Epithelial cell of esophagus (primary cell): ENCODE measurements around the gene NBEAL2.

Source experiments
- DNase-seq: peaks from one replicate; pipeline ENCODE4 v3.0.0; 2010; ENCODE audit warnings: low read depth
- H3K4me3 ChIP-seq: 2 replicates; pipeline ENCODE4 v1.5.1; 2011; ENCODE audit warnings: mild to moderate bottlenecking, low read length, control low read depth
- CTCF ChIP-seq: IDR thresholded peaks from 2 replicates; pipeline ENCODE4 v1.5.1; 2011; ENCODE audit warnings: low read depth, mild to moderate bottlenecking, low read length, control low read depth, inconsistent platforms; ENCODE audit not compliant: insufficient read depth; ENCODE audit errors: missing control alignments

Gene NBEAL2

GRCh38 chr3:47010111-47010712 lies 30.7 kb downstream of the NBEAL2 start:
- TF ChIP-seq CTCF: no peak
- H3K4me3 ChIP-seq: no peak overlapping the region
- no peak for DNase-seq

GRCh38 chr3:47010910-47011309 lies 31.4 kb downstream of the NBEAL2 start:
- DNase-seq: no peak
- TF ChIP-seq CTCF: no peak

GRCh38 chr3:47011371-47011770 lies 31.9 kb downstream of the NBEAL2 start:
- no peak for TF ChIP-seq CTCF
- no peak overlapping the region for H3K4me3 ChIP-seq
- no peak for DNase-seq

More at GRCh38 chr3:47010910-47011309, 31.4 kb downstream of the NBEAL2 start:
- H3K4me3 ChIP-seq: no peak overlapping the region

GRCh38 chr3:47012342-47013230 lies 33.1 kb downstream of the NBEAL2 start:
- no peak overlapping the region for H3K4me3 ChIP-seq
- no peak for TF ChIP-seq CTCF
- no peak for DNase-seq

GRCh38 chr3:47013231-47013630 lies 33.8 kb downstream of the NBEAL2 start:
- no peak for DNase-seq
- no peak overlapping the region for H3K4me3 ChIP-seq
- no peak for TF ChIP-seq CTCF

- TF ChIP-seq CTCF: no peak
- DNase-seq: no peak
- no peak overlapping the region for H3K4me3 ChIP-seq
Observed at GRCh38 chr3:47014036-47014435, 34.6 kb downstream of the NBEAL2 start.

GRCh38 chr3:47015151-47015550 lies 35.7 kb downstream of the NBEAL2 start:
- H3K4me3 ChIP-seq: no peak overlapping the region
- DNase-seq: no peak
- no peak for TF ChIP-seq CTCF
